Measurements from ENCODE around the gene PSMD11.

DNA sequence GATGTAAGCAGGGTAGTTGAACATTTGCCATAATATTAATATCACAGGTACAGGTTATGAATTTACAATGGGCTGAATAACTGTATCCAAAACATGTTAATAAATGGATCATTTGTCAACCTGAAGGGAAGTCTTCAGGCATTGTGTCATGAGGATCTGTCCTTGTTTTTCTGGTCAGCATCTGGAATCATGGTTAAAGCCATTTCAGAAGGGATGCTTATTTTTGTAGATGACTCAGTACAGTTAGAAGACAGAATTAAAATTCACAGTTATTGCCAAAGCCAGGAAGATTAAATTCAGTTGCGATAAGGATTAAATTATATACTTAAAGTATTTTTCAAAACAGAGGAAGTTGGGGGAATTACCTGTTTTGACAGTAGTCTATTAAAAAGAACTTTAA lies 8.0 kb downstream of the PSMD11 start:
- TF ChIP-seq, protein P1, sequence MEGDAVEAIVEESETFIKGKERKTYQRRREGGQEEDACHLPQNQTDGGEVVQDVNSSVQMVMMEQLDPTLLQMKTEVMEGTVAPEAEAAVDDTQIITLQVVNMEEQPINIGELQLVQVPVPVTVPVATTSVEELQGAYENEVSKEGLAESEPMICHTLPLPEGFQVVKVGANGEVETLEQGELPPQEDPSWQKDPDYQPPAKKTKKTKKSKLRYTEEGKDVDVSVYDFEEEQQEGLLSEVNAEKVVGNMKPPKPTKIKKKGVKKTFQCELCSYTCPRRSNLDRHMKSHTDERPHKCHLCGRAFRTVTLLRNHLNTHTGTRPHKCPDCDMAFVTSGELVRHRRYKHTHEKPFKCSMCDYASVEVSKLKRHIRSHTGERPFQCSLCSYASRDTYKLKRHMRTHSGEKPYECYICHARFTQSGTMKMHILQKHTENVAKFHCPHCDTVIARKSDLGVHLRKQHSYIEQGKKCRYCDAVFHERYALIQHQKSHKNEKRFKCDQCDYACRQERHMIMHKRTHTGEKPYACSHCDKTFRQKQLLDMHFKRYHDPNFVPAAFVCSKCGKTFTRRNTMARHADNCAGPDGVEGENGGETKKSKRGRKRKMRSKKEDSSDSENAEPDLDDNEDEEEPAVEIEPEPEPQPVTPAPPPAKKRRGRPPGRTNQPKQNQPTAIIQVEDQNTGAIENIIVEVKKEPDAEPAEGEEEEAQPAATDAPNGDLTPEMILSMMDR (conservative IDR thresholded peaks at IDR 0.05; ENCODE audit: low read depth, low read length), result no peak
- TF ChIP-seq EZH2 (IDR thresholded peaks at IDR 0.05; ENCODE audit: low read length, unreplicated experiment), result no peak

Measured in PC-3 (cell line).